GM12801 (cell line): ENCODE measurements around the gene SLC37A1.

Source experiments
- TF ChIP-seq, protein P1 (sequence below): IDR thresholded peaks from one replicate; pipeline ENCODE4 v1.5.1; 2011; ENCODE audit warnings: control low read depth; ENCODE audit not compliant: insufficient read length; ENCODE audit errors: extremely low read depth

Gene SLC37A1

GRCh38 chr21:42559326-42559725, 45.7 kb downstream of the SLC37A1 start:
- TF ChIP-seq, protein P1, sequence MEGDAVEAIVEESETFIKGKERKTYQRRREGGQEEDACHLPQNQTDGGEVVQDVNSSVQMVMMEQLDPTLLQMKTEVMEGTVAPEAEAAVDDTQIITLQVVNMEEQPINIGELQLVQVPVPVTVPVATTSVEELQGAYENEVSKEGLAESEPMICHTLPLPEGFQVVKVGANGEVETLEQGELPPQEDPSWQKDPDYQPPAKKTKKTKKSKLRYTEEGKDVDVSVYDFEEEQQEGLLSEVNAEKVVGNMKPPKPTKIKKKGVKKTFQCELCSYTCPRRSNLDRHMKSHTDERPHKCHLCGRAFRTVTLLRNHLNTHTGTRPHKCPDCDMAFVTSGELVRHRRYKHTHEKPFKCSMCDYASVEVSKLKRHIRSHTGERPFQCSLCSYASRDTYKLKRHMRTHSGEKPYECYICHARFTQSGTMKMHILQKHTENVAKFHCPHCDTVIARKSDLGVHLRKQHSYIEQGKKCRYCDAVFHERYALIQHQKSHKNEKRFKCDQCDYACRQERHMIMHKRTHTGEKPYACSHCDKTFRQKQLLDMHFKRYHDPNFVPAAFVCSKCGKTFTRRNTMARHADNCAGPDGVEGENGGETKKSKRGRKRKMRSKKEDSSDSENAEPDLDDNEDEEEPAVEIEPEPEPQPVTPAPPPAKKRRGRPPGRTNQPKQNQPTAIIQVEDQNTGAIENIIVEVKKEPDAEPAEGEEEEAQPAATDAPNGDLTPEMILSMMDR, result no peak

- TF ChIP-seq, protein P1, result no peak
Measured at GRCh38 chr21:42560517-42561179, 47.0 kb downstream of the SLC37A1 start.

DNA sequence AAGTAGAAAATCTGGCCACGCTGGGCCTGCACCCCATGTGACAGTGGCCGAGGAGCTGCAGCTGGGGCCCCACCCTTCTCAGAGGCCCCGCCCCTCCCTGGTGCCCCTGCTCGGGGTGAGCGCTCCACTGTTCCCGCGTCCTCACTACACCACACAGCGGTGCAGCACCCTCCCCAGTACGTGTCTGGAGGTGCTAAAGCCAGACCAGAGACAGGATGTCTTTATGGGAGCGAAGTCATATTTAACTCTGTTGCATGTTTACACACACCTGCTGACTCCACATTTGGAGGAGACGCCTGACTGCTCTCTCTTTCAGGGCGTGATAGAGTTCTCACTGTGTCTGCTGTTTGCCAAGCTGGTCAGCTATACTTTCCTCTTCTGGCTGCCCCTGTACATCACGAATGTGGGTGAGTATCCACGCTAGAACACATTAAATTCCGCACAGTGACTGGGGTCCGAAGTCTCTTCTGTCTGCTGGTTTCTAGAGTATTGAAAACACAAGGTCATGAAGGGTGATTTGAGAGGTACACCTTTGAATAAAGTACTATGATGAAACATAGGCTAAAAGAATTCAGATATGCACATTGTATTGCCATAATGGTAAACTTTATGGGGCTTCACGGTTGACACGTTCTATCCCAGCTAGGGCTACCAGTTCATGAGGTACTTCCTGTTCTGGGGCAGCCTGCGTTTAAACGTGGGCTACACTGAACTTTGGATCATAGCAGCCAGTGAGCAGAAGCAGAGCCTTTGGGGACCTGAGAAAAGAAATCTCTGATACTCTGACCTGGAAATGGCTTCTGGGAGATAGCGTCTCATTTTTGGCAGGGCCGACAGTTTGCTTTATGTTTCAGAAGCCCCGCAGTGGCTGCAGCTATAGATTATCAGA, 48.4 kb downstream of the SLC37A1 start:
- TF ChIP-seq, protein P1, result no peak

DNA sequence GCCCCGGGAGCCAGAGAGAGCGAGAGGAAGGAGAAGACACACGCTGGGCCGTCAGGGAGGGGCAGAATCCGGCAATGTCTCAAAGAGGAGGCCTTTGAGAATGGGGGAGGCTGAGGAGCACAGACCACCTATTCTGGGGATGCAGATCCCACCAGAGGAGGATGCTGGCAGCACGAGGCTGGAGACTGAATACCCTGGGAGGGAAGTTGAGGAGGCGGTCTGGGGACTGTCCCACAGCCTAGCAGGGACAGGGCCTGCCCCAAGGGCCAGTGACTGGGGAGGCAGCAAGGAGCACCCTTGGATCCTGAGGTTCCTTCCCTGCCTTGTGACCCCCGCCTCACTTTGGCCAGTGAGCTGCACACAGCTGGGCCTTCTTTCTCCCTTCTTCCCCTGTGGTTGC, 49.2 kb downstream of the SLC37A1 start:
- TF ChIP-seq, protein P1, result no peak

DNA sequence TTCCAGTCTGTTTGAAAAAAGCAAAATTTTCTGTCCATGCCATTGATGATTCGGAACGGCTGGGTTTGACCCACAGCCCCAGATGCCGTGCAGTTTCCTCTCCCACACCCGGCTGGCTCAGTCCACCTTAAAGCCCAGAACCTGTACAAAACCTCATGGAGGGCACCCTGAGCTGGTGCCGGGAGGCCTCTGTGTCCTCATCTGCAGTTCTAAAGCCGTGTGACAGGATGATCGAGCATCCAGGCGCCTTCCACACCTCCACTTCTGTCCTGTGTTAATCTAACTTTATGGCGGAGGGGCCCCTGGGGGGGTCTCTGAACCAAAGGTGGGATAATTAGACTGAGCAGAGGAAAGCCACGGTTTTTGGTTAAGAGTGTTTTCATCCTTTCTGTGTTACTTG, 49.6 kb downstream of the SLC37A1 start:
- TF ChIP-seq, protein P1, result no peak

- TF ChIP-seq, protein P1, result no peak
Measured at GRCh38 chr21:42563686-42564085, 50.0 kb downstream of the SLC37A1 start.

- TF ChIP-seq, protein P1, result no peak
Measured at GRCh38 chr21:42564561-42564971, 50.9 kb downstream of the SLC37A1 start.
